GM10266 (cell line): Measurements from ENCODE around the gene SLC39A9.

Experiments
- DNase-seq: peaks from one replicate; pipeline ENCODE4 v3.0.0; 2012; ENCODE audit errors: extremely low spot score
- CTCF ChIP-seq: IDR thresholded peaks from 2 replicates; pipeline ENCODE4 v1.5.1; 2012; ENCODE audit warnings: mild to moderate bottlenecking, low read depth; ENCODE audit not compliant: control insufficient read depth, insufficient read depth; ENCODE audit errors: missing control alignments

SLC39A9 gene

GRCh38 chr14:69483765-69484443, 85.4 kb downstream of the SLC39A9 start:
- no peak for TF ChIP-seq CTCF
- DNase-seq, result no peak

DNA sequence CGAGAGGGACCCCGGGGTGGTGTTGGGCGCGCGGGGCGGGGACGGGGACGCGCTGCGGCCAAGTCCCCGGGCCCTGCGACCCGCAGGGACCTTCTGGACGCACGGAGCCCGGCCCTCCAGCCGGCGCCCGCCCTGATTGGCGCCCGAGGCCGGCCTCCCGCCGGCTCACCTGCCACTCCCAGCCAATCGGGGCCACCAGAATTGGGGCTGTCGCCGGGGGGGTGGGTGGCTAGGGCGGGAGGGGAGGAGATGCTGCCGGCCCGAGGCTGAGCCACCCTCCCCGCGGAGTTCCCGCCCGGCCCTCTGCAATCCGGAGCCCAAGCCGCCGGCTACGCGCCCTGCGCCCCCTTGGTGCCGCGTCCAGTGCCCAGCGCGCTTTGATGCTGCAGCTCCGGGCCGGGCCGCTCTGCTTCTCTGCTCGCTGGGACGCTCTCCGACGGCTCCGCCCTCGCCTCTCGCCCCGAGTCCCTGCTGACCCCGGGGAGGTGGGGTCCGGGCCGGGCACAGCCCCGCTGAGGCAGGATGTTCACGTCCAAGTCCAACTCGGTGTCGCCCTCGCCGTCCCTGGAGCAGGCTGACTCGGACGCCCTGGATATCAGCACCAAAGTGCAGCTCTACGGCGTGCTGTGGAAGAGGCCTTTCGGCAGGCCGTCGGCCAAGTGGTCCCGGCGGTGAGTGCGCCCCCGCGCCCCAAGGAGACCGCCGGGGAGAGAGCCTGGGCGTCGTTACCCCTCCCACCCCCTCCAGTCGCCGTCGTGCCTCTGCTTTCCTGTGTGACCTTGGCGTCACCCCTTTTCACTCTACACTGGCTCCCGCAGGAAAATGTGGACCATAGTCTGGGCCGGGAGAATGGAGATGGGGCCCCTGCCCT, 86.2 kb downstream of the SLC39A9 start, which contains the start of gene PLEKHD1:
PLEKHD1 (plus strand) TSS at position 285 of the 871 bp plus-strand sequence; CDS start at position 523, 238 bp downstream.
- TF ChIP-seq CTCF, result no peak
- DNase-seq, result peak; percentile 47

GRCh38 chr14:69485315-69485660, 86.8 kb downstream of the SLC39A9 start:
- TF ChIP-seq CTCF, result no peak
- no peak for DNase-seq

- TF ChIP-seq CTCF, result no peak
- DNase-seq, result no peak
These were observed 87.2 kb downstream of the SLC39A9 start for GRCh38 chr14:69485701-69486100.

DNA sequence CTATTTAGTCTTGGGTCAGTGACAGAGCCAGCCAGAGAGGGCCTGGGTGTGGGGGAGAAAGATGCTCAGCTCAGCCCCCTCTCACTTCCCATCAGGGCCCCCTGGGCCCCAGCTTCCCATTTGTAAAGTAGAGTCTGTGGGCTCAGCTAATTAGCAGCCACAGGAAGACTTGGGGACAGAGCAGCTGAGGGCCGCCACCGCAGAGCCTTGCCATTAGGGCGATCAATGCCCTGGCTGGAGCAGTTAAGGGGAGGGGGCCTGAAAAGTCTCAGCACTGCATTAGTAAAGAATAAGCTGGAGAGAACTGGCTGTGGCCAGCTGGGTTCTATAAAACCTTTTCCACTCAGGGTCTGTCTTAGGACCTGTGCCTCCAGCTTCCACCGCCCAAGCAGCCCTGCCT, 88.7 kb downstream of the SLC39A9 start:
- no peak for TF ChIP-seq CTCF
- no peak for DNase-seq

GRCh38 chr14:69487771-69488170, 89.3 kb downstream of the SLC39A9 start:
- no peak for TF ChIP-seq CTCF
- no peak for DNase-seq

GRCh38 chr14:69489495-69489894, 91.0 kb downstream of the SLC39A9 start:
- TF ChIP-seq CTCF, result no peak
- no peak for DNase-seq
